ENCODE measurements around the gene ENTR1.

The ENTR1 gene, protein sequence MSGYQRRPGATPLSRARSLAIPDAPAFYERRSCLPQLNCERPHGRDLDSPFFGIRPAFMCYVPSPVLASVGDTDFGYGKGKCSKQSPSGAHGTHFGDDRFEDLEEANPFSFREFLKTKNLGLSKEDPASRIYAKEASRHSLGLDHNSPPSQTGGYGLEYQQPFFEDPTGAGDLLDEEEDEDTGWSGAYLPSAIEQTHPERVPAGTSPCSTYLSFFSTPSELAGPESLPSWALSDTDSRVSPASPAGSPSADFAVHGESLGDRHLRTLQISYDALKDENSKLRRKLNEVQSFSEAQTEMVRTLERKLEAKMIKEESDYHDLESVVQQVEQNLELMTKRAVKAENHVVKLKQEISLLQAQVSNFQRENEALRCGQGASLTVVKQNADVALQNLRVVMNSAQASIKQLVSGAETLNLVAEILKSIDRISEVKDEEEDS

GRCh38 chr9:136410500-136411287 lies at the start of gene ENTR1, which contains the start of gene PMPCA:
Gene ENTR1, minus strand, starts transcription at chr9:136410614. Its CDS starts 217 bp downstream, at chr9:136410397.
Gene PMPCA, plus strand, starts transcription at chr9:136410658. Its CDS starts 11 bp downstream, at chr9:136410669.
- DNase-seq = peak; percentile 91 to 95

DNA sequence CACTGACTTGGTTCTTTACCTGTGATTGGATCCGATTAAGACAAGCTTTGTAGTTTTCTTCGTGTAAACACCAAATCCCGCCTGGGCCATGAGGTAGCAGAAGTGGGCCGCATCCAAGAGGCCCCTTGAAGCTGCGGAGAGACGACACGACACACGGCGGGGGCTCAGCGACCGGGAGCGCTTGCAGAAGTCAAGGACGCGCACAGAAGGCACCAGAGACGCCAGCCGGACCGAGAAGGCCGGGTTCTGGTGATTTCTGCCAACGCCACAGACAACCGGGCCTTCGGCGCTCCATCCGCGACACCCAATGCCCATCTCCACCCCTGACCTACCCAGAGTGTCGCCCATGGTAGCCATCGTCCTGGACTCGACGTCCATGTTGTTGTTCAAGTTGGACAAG lies 49.0 kb upstream of the ENTR1 start:
- no peak for DNase-seq

DNA sequence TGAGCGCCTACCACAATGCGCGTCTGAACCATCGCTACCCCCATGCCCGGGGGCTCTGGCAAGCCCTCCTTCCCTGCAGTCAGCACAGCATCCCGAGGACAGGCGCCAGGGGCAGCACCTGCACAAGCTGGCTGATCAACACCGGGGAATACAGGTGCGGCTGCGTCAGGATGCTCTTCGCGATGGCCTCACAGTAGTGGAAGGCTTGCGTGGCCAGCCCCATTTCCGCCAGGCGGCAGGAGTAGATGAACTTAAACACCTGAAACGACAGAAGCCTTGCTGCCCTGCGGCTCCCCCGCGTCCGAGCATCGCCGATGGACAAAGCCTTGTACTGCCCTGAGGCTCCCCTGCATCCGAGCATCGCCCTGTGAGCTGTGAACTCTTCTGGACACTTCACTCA lies 46.9 kb upstream of the ENTR1 start:
- no peak for DNase-seq

DNA sequence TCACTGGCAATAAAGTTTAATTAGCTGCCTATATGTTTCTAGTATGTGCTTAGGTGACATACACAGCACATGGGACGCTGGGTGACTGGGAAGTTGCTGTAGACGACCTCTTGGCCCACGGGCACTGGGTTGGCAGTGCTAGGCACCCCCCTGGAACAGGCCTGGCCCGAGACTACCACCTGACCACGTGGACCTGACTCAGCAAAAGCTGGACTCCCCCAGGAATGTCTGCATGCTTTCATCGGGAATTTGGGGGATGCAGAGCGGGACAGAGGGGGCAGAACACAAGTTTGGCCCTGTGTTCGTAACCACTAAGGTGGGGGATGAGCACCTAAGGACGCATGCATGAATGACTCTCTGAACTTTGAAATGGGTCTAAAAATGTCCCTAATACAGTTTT lies 45.8 kb upstream of the ENTR1 start:
- DNase-seq = no peak

- DNase-seq = no peak
Measured at GRCh38 chr9:136455043-136456002, 44.9 kb upstream of the ENTR1 start.

DNA sequence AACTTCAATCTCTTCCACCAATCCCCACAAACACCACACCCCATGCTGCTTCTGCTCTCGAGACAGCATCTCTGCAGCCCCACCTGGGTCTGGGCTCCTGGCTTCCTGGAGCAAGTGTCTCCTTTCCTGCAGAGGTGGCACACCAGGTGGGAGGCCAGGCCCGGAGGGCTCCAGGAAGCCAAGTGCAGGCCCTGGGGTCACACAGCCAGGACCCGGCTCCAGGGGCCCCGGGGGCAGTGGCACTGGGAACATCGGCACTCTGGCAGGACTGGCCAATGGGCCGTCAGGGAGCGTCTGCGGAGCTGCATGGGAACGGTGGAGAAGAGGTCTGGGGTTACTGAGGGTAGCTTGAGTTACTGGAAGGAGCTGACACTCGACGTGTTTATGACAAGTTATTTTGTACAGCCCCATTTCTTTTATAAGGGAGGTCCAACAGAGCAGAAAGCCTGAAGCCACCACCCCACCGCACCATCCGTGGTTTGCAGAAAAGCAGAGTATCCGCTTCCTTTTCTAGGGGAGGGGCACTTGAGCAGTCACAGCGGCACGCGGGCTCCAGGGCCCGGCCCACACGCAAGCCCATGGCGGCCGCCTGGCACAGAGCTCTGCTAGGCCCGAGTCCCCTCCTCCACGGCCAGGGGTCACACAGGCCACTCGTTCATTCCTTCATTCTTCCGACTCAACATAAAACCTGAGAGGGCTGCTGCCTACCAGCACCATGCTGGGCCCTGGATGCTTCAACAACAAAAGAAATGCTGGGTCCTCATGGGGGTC lies 43.8 kb upstream of the ENTR1 start:
- no peak for DNase-seq

- DNase-seq = no peak
Measured at GRCh38 chr9:136453326-136453725, 42.9 kb upstream of the ENTR1 start.

DNA sequence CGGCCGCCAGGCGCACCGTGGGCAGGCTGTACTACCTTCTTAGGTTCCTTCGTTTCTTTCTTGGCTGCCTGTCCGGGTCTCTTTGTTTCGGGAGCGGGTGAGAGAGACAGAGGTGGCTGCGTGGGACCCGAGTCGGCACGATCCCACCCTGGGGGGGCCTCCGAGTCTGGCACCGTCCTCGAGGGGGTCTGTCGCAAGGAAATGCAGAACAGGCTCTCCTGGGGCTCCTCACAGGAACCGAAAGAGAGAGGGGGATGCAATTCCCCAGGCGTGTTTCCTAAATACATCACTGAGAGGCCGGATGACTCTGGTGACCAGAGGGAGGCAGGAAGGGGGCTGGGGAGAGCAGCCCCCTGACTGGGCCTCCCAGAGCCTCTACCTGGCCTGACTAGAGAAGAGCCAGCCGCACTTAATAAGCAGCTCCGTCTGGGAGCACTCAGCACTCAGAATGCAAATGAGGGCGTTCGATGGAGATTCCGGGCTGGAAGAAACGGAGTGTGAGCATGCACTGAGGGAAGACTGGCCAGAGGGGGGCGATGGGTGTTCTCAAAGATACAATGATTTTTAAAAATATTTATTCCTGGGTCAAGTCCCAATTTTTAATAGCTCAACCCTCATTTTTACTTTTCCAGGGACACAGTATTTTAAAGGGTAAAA lies 40.9 kb upstream of the ENTR1 start:
- no peak for DNase-seq

DNA sequence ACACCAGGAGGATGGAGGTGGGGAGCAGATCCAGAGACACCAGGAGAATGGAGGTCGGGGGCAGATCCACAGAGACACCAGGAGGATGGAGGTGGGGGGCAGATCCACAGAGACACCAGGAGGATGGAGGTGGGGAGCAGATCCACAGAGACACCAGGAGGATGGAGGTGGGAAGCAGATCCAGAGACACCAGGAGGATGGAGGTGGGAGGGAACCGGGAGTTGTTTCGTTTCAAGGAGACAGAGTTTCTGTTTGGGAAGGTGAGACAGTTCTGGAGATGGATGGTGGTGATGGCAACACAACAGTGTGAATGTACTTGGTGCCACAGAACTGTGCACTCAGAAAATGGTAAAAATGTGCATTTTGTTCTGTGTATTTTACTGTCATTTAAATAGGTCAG lies 38.2 kb upstream of the ENTR1 start:
- DNase-seq = no peak

- DNase-seq = no peak
Measured at GRCh38 chr9:136447173-136447778, 36.9 kb upstream of the ENTR1 start.

GRCh38 chr9:136445799-136446198 lies 35.4 kb upstream of the ENTR1 start:
- no peak for DNase-seq

DNA sequence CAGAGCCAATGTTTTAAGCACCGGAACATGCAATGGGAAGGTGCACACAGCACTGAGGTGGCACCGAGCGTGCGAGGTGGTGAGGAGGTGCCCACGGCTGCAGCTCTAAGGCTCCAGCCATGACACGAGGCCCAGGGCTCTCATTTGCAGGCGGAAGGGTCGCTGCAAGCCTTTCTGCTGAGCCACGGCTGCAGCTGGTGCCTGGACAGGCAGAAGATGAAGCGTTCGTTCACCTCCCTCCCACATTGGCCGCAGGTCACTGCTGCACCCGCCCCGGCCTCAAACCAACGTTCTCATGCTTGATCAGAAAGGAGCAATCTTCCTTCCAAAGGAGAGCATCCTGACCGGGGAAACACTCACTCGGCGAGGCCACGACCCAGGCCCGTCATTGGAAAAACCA lies 33.7 kb upstream of the ENTR1 start:
- no peak for DNase-seq

- no peak for DNase-seq
Measured at GRCh38 chr9:136443687-136444086, 33.3 kb upstream of the ENTR1 start.

DNA sequence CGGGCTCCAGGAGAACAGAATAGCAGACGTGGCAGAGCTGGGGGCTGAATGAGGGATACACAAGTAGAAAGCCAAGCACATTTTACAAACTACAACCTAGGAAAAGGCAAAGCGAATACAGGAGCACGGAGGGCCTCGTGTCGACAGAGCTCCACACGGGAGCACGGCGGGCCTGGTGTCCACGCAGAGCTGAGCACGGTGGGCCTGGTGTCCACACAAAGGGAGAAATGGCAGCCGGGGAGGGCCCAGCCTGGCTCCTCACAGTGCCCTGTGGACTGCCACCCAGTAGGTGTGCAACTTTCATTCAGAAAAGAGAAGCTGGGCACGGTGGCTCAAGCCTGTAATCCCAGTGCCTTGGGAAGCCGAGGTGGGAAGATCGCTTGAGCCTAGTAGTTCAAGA lies 32.7 kb upstream of the ENTR1 start:
- no peak for DNase-seq

DNA sequence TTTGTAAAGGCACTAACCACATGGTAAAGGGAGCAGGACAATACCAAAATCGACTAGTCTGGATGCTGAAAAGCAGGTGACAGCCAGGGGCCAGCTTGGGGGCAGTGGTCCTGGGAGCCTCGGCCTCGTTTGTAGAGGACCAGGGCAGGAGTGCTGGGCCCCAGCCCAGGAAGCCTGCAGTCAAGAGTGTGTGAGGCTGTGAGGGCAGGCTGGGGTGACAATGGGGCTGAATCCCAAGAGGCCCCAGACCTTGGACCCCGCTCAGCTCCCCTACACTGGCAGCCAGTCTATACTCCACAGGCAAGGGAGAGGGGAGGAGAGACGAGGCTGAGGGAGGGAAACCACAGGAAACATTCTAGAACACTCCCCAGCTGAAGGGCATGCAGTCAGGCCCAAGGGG lies 31.9 kb upstream of the ENTR1 start:
- DNase-seq = no peak

- DNase-seq = no peak
Measured at GRCh38 chr9:136441681-136442245, 31.3 kb upstream of the ENTR1 start.

- no peak for DNase-seq
Measured at GRCh38 chr9:136441191-136441680, 30.8 kb upstream of the ENTR1 start.

DNA sequence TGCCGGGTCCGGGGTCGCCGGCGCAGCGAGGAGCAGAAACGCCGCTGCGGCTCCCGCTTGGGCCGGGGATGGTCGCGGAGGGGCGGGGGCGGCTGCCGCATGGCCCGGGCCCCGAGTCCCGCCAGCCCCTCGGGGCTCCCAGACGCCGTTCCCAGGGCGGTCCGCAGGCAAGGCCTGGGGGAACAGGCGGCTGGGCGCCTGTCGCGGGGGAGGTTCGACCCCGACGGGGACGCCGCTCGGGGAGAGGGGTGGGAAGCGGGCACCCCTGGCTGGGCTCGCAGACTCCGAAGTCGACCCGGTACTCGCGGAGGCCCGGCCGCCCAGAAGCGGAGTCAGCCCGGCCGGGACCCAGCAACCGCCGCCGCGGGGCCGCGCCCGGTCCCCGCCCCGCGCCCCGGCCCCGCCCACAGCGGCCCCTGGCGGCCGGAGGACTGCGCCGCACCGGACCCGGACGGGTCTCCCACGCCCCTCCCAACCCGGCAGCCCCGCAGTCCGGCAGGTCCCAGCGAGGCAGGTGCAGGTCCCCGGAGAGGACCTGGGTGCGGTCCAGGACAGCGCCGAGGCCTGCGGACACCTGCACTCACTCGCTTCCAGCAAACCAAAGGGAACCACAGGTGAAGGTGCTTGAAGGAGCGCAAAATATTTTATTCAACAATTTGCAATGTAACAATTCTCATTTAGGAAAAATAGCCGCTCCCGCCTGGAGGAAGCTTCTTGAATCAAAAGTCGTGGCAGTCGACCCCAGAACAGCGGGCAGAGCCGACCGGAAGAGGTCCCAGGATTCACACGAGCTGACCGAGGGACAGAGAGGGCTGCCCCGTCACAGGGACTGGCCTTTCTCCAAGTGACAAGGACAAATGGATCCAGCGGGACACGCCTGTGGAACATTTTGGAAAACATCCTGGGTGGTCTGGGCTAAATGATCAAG lies 29.3 kb upstream of the ENTR1 start, which contains the start of gene INPP5E:
INPP5E (minus strand) TSS at position 365 of the 928 bp plus-strand sequence. CDS start 426 bp downstream, outside the sequence.
- DNase-seq = peak; percentile 75 to 89
